ENCODE measurements around the gene RAB7B. TPM values are rescaled to one million over a fixed set of nuclear protein-coding genes. Genes with fewer than 3 reads are reported as not detected.

The RAB7B gene
- total RNA-seq, 1 donor from 2014 or later = not detected

DNA sequence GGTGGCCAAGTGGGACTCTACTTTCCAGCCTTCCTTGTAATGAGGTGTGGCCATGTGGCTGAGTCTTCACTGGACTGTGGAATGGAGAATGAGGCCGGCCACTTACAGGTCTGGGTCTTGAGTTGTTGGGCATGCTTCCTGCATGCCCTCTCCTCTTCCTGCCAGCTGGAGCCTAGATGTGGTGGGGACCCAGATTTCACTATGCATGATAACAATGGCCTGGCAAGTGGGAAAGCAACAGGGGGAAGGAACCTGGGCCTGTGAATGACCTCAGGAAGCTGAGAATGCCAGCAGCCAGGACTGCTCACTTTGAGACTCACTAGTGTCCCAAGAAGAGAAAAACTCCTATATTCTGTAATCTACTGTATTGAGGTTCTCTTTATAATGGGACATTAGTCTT, 51.4 kb downstream of the RAB7B start:
- intact Hi-C loops (cut with micrococcal nuclease) = no loop called here

DNA sequence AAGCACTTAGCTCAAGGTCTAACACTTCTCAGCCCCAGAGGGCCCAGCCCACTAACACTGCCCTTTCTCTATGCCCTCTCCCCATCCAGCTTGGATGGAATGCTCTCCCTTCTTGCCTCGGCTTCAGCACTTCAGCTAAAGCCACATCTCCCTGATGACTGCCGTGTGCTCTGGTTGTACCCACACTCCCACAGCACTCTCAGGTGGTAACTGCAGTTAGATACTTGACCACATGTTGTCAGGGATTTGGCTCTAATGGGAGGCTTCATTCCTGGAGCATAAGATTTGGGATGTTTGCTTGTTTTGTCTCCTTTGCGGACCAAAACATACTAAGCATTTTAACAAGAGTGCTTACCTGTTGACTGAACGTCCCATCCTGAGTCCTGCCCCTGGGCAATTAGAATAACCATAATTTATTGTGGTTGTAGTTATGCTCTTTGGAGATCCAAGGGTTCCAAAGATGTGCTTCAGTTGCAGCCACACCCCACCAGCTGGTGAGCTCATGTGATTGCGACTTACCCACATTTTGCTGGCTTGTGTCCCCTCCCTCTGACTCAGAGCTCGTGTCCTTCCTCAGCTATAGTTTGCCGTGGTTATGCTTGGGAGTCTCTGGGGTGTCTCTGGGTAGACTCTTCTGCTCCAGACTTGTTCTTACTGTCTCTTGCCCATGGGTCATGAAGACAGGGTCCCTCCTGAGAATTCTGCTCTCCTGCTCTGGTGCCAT, 52.2 kb downstream of the RAB7B start:
- intact Hi-C loops (cut with micrococcal nuclease) = no loop called here

DNA sequence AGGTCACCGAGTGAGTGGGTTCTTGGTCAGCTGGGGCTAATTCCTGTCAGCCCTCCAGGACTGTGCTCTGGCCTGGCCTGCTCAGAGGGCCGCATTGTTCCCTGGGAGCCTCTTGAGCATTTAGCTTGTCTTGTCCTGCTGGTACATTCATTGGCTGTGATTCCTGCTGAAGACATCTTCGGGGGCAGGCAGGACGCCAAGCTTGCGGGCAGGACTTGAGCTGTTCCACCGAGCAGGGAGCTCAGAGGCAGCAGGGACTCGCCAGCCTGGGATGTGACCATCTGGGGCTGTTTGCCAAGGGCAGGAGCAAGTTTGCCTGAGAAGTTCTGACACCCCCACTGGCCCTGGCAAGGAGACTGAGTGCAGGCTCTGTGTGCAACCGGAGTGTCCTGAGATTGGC, 52.9 kb downstream of the RAB7B start:
- intact Hi-C loops (cut with micrococcal nuclease) = no loop called here

DNA sequence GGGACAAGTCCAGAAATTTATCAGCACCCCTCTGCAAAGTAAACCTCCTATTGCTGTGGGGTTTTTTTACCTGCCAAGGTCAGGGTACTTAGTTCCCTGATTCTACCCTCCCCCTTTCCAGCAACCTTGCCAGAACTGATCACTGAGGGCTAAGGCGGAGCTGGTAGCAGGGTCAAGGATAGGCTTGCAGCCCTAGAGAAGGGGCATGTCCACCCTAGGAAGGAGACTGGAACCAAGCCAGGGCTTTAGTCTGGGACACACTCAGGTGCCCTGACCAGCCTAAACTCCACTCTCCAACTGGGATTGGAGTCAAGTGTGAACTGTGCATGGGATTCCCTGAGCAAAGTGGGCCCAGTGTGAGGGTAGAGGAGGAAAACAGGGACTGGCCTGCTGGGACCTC, 53.4 kb downstream of the RAB7B start:
- intact Hi-C loops (cut with micrococcal nuclease) = no loop called here

DNA sequence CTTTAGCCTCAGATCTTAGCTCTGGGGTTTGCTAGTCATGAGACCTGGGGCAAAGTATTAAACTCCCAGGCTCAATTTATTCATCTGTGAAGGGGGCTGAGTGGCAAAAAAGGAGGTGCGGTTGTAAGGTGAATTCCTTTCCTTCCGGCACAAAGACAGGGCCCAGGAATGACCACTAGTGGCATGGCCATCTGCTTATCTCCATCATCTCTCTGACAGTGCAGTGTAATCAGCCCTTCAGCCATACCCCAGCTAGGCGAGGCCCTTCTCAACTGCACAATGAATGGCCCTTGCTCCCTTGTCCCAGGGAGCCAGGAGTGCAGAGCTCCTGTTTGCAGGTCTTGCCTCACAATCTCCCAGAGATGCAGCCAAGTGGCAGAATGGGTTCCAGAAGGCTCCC, 54.3 kb downstream of the RAB7B start:
- intact Hi-C loops (cut with micrococcal nuclease) = no loop called here

DNA sequence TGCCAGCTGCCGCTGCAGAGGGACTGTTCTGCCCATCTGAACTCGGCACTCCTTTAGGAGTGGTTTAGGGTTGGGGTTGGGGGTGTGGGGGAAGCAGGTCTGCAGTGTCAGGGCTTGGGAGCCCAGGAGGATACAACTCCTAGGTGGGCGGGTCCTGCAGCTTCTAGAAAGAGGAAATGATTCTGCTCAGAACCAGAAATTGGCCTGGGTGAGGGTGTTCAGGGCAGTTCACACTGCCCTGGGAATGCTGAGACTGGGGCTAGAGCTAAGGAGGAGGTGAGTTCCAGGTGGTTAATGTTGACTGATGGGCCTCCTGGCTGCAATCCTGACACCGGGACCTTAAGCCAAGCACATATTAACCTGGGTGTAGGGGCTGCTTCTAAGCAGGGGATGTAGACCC, 55.2 kb downstream of the RAB7B start:
- intact Hi-C loops (cut with micrococcal nuclease) = no loop called here

DNA sequence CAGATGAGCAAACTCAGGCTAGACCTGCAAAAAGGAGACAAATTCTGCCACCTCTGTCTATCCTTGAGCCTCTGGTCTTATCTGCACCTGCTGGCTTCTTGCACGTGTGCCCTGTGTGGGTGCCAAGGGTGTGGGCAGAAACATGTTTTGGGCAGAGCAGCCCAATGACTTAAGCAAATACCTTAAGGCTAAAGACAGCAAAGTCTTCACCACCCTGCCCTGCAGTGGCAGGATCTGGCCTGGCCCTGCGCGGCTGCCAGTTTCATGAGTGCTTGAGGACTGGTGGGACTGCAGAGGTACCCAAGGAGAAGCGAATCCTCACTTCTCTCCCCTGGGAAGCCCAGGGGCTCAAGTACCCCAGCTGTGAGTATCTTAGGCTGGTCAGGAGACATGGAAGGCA, 56.2 kb downstream of the RAB7B start:
- intact Hi-C loops (cut with micrococcal nuclease) = no loop called here

DNA sequence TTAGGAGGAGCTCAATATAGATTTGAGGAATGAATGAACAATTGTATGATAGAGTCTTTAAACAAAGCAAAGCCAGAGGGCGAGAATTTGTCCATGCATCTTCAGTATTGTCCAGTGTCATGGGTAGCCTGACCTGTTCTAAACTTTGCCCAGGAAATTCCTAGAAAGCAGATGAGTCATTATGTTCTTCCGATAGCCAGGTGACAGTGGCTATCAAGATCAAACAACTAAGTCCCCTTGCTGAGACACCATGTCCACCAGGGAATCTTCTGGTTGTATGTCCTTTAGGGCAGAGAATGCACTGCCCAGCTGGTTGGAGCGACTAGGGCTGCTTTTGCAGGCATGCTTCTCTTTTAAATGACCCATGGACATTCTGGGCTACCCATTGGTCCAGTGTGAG, 58.1 kb downstream of the RAB7B start:
- intact Hi-C loops (cut with micrococcal nuclease) = no loop called here

DNA sequence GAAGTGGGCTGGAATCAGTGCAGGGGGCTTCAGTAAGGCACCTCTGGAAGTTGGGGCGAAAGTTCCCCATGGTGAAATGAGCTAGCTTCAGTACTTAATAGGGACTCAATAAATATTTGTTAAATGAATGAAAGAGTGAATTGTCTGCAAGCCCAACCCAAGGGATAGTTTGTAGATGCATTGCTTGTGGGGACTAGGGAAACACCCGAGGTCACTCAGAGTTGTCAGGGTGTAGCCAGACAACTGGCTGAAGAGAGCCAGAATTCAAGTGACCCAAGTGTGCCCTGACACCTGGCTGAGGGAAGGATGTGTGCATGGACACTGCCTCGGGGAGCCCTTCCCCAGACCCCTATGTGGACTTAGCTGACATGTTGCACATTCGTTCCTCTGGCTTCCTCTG, 58.7 kb downstream of the RAB7B start:
- intact Hi-C loops (cut with micrococcal nuclease) = no loop called here

DNA sequence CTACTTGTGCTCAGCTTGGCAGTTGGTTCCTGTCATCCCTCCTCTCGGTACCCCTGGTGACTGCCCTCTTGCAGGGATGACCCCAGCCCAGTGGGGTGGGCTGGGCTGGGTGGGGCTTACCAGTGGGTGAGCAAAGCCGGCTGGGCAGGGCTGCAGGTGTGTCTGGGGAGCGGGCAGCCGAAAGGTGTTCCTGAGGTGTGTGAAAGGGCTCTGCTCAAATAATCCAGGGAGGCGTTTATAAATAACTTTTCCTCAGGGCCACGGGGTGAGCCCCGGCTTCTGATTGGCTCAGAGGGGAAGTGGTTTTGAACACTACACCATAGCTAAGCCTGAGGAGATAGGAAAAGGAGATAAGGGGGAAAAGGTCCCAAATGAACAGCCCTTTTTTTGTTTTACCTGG, 60.0 kb downstream of the RAB7B start, which contains the start of gene SLC26A9:
Gene SLC26A9 (minus strand): TSS at position 212 of the 400 bp plus-strand sequence. CDS start 7,636 bp downstream, outside the sequence.
- intact Hi-C loops (cut with micrococcal nuclease) = no loop called here

DNA sequence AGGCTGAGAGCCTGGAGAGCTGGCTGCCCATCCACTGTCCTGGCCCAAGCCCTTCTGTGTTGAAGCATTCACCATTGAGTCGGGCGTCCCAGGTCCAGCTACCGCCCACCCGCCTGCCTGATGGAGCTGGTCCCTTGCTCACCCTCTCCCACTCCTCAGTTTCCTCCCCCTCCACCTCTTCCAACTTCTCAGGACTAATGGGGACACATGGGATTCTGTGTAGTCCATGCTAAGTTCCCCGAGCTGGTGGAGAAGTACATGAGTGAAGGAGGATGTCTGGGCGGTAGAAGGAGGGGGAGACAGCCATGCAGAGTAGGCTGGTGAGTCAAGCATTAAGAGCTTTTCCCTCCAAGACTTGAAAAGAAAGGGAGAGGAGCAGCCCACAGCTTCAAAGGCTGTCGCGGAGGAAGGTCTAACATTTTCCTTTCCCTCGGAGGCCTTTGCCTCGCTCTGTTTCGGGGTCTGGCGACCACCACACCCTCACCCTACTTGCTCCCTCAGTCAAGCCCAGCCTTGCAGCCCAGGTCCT, 60.5 kb downstream of the RAB7B start:
- intact Hi-C loops (cut with micrococcal nuclease) = no loop called here

DNA sequence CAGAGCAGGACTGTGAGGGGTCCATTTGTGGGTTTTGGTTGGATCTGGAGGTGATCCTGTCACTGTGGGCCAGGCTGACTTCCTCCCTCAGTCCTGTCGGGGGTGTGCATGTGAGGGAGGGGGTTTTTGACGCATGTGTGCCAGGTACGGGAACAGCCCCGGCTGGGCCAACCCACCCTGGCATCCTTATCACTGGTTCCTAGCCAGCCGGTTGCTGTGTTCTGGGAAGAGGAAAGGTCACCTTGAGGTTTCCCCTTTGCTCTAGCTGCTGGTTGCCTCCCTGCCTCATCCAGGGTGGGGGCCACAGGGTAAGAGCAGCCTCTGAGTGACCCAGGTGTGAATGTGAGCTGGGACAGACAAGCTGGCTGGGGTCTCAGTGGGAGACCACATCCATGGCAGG, 62.5 kb downstream of the RAB7B start:
- intact Hi-C loops (cut with micrococcal nuclease) = no loop called here

DNA sequence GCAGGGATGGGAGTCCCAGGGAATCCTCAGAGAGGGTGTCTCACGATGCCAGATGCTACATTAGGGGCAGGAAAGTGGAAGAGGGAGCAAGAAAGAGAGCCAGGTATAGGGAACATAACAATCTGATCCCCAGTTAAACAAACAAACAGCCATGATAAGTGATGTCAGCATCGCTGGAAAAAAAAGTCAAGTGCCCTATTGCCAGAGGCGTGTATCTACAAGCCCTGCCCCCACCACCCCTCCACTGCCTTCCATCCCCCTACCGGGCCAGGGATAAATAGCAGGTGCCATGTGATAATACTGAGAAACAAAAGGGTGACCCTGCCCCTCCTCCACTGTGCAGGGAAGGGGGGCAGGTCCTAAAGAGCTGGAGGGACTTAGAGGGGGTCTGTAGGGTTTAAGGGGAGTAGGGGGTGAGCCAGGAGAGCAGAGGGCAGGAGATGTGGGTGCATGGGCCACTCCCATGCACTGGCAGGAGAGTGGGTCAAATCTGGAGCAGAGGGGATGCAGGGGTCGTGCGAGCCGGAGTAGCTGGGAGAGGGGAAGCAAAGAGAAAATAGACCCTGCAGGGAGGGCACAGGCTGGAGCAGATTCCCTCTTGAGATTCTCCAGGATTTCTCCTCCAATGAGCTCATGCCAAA, 63.4 kb downstream of the RAB7B start:
- intact Hi-C loops (cut with micrococcal nuclease) = no loop called here

DNA sequence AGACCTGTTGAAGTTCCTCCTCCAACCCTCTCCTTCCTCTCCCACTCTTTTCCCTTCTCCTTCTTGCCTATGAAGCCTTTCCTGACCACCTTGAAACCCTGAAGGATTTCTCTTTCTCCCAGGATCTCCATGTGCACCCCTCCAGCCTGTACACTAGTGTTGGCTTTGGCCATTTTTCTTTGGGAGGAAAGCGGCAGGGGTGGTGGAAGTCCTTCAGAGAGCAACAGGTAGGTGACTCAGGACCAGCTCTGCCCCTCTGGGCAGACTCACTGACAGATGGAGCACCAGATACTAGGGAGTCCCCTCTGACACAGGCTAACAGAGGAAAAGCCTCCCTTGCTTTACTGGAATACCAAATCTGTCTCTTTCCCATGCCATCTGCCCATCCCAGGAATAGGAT, 64.5 kb downstream of the RAB7B start:
- intact Hi-C loops (cut with micrococcal nuclease) = no loop called here

DNA sequence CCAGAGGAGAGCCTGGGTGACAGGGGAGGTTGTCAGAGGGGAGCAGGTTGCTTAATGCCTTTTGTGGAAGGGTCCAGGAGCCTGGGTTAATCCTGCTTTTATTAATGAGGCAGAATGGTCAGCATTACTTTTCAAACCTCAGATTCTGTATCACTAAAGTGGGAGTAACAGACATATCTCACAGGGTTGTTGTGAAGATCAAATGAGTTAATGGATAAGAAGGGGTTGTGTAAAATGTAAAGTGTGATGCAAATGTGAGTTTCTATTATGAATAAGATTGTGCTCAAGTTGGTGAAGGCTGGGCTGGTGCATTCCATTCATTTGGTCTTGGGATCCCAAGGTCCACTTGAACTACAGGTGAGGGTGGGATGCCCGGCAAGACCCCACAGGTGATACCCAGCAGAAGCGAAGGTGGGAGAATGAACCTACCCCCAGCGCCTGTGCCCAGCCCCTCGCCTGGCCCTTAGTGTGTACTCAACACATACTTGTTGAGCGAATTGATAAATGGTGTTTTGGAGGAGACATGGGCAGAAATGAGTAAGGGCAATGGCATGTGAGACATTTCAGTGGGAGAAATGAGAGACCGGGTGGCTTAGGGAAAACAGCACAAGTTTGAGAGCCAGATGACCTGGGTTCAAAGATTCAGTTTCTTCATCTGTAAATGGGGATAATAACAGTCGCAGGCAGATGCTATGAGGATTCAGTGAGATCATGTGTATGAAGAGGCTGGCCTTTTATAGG, 66.2 kb downstream of the RAB7B start:
- intact Hi-C loops (cut with micrococcal nuclease) = no loop called here

DNA sequence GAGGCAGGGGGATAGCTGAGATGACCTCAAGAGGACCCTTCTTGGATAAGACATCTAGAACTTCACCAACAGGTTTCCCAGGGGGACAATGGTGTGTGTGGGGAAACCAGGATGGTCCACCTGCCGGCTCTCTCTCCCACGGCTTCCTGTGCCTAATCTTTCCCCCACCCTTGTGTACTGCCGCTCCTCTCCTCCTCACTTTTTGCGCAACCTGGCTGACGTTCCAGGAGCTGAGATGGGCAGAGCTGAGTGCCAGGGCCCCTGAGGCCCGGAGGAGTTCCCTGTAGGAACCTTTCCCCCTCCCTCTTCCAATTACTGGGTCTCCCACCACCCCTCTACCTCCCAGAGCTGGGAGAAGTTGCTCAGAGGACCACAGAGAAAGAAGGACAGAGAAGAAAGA, 66.9 kb downstream of the RAB7B start:
- intact Hi-C loops (cut with micrococcal nuclease) = no loop called here

DNA sequence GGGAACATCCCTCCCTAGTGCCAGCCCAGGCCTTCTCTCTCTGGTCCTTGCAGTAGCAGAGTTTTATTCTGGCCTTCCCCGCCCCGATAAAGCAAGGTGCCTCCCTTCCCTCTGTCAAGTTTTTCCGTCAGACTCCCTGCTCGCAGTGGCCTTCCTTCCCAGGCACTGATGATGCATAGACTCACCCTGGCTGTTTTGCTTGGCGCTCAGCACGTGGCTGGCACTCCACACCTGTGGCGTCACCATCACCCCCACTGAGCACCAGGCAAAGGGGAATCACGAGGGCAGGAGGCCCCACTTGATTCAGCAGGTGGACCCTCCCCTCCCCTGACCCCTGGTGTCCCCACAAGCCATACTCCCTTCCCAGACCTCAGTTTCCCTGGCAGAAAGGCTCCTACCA, 67.3 kb downstream of the RAB7B start:
- intact Hi-C loops (cut with micrococcal nuclease) = no loop called here

DNA sequence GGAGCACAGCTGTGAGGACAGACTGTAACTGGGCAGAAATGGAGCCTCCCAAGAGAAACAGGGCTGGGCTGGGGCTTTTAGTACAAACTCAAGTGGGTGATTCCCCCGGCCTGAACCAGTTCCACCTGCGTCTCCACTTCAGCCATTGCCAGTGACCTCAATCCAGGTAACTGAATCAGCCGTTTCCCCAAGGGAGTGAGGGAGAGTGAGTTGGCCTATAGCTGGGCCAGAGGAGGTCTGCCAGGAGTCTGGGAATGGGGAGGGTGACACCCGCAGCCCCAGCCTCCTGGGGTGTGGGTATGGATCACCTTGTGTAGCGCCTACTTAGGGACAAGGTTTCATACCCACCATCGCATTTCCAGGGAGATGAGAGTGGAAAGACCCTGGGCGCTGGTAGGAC, 68.4 kb downstream of the RAB7B start:
- intact Hi-C loops (cut with micrococcal nuclease) = no loop called here

DNA sequence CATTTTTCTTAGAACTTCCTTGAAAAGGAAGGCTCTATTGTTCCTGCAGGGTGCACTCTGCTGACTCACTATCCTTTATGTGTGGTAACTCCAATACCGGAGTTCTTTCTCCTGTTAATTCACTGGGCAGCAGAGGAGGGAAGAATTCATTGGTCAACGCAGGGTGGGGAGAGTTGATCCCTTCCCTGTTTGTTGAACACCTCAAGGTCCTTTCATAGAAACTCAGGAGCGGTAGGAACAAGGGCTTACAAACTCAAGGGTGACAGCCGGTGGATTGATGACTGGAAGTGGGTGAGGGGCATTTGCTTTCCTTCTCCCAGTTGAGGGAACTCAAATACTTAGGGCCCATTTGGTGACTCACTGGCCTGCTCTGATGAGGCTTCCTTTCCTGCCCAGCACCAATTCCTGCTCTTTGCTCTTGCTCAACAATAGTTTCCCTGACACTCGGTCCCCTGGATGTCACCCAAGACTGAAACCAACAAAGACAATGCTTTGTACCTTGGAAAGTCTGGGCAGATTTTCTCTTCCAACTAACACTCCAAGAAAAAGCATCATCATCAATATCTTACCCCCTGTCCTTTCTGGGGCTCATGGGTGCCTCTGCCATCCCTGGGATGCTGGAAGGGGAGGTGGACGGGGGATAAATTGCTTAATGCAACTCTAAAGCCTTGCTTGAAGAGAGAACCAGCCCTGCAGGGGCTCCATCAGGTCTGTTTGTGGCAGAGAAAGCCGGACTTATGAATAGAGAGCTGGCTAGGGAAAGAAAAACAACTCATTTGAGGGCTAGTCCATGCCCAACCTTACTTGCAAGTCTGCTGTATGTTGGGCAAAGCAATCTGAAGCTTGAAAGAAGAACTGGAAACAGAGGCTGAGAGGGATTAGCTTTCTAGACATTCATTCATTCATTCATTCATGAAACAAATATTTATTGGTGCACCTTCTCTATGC, 69.2 kb downstream of the RAB7B start:
- intact Hi-C loops (cut with micrococcal nuclease) = no loop called here

DNA sequence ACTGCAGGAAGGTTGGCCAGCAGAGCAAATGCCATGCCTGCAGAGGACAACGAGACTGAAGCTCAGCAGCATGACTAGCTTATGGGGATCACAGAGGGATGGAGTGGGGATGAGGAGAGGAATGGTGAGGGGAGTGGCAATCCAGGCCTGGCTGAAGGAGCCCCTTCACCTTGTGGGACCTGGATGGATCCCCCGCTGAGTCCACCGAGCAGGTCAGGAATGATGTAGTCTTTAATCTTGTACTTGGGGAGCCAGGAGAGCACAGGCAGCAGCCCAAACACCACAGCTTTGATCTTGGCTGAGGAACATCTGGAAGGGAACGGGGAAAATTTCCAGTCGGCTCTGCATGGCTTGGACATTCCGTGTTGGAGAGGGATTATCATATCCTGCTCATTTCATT, 70.4 kb downstream of the RAB7B start:
- intact Hi-C loops (cut with micrococcal nuclease) = no loop called here

DNA sequence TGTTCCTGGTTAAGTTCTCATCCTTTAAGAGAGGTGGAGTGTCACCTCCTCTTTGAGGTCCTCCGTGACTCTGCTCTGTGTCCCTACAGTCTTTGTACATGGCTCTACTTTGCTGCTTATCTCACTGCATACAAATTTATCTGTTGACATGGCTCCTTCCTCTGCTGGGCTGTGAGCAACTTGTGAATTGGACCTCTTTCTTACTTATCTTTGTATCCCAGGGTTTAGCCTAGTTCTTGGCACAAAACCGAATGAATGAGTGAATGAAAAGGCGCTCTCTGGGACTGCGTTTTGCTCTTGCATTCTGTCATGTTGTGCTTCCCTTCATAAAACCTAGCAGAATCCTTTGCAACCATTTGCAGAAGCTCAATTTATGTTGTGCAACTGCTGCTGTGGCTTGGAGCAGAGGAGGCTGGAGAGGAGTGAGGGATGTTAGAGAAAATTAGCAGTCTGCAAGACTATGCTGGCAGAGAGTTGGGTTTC, 72.4 kb downstream of the RAB7B start:
- intact Hi-C loops (cut with micrococcal nuclease) = no loop called here

All from T-helper 1 cell treated with Interleukin-12 subunit alpha and Interleukin-12 subunit beta and Interleukin-4 antibody, amounts not matched to agents 30 ng/mL and 1 ng/mL, for 36 hours (primary cell).